ENCODE measurements around the gene SRGAP1.
A peak's percentile ranks its signal among the peaks of the same experiment; 100 is the strongest.

SRGAP1 gene

DNA sequence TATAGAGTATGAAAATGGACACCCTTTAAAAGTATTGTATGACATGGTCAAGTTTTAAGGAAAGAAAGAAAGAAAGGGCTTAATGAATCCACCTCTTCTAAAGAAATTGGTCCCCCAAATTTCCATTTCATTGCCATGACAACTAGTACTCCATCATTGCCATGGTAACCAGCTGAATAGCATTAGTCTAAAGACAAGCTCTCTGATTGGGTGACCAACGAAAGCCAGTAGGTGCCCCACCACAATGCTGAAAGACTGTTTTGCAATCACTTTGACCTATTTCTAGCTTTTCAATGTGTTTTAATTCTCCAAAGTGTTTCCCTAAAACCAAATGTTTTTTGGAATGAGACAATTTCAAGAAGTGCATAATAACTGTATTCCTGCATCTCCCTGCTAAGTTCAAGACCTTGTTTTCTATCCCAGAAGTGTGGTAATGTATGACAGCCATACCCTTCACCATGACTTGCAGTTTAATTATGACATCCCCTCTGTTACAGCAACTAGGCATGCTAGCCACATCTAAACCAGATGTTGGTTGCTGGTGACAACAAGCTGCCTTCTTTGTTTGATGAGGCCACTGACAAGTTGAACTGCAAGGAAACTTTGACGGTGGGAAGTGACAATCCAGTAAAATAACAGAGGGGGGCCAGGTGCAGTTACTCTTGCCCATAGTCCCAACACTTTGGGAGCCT, 330.9 kb downstream of the SRGAP1 start:
- TF ChIP-seq POLR2AphosphoS5 (IDR thresholded peaks at IDR 0.05; ENCODE audit: low read depth, low read length) (no peak), TAF1 (IDR thresholded peaks at IDR 0.05; ENCODE audit: borderline replicate concordance, insufficient read depth, low read length) (no peak), FOXP2 (optimal IDR thresholded peaks at IDR 0.05; ENCODE audit: borderline replicate concordance, extremely low read depth, extremely low read length, insufficient read depth) (no peak), SIN3A (IDR thresholded peaks at IDR 0.05; ENCODE audit: borderline replicate concordance, insufficient read depth, low read length) (no peak)
- TF ChIP-seq, protein P1, sequence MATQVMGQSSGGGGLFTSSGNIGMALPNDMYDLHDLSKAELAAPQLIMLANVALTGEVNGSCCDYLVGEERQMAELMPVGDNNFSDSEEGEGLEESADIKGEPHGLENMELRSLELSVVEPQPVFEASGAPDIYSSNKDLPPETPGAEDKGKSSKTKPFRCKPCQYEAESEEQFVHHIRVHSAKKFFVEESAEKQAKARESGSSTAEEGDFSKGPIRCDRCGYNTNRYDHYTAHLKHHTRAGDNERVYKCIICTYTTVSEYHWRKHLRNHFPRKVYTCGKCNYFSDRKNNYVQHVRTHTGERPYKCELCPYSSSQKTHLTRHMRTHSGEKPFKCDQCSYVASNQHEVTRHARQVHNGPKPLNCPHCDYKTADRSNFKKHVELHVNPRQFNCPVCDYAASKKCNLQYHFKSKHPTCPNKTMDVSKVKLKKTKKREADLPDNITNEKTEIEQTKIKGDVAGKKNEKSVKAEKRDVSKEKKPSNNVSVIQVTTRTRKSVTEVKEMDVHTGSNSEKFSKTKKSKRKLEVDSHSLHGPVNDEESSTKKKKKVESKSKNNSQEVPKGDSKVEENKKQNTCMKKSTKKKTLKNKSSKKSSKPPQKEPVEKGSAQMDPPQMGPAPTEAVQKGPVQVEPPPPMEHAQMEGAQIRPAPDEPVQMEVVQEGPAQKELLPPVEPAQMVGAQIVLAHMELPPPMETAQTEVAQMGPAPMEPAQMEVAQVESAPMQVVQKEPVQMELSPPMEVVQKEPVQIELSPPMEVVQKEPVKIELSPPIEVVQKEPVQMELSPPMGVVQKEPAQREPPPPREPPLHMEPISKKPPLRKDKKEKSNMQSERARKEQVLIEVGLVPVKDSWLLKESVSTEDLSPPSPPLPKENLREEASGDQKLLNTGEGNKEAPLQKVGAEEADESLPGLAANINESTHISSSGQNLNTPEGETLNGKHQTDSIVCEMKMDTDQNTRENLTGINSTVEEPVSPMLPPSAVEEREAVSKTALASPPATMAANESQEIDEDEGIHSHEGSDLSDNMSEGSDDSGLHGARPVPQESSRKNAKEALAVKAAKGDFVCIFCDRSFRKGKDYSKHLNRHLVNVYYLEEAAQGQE (IDR thresholded peaks at IDR 0.05; ENCODE audit: insufficient read depth in 1 of 2, low read depth in 2 of 2, low read length in 2 of 2): no peak

DNA sequence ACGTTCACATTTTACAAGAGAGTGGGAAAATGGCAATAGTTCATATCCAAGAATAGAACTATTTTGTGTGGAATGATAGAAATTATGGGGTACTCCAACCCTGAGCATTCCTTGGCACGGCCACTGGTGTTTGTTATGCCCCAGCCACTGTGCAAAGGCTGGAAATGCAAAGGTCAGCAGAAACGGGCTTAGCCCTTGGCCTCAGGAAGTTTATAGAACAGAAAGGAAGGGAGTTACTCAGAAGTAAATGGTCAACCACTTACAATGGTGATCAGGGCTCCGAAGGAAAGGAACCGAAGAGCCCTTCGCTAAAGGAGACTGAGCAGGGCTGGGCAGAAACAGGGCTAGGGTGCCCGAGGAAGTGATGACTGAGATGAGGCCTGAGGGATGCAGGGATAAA, 332.5 kb downstream of the SRGAP1 start:
- TF ChIP-seq FOXP2 (optimal IDR thresholded peaks at IDR 0.05; ENCODE audit: borderline replicate concordance, extremely low read depth, extremely low read length, insufficient read depth) (no peak), TAF1 (IDR thresholded peaks at IDR 0.05; ENCODE audit: borderline replicate concordance, insufficient read depth, low read length) (no peak), POLR2AphosphoS5 (IDR thresholded peaks at IDR 0.05; ENCODE audit: low read depth, low read length) (no peak), SIN3A (IDR thresholded peaks at IDR 0.05; ENCODE audit: borderline replicate concordance, insufficient read depth, low read length) (no peak)
- TF ChIP-seq, protein P1 (IDR thresholded peaks at IDR 0.05; ENCODE audit: insufficient read depth in 1 of 2, low read depth in 2 of 2, low read length in 2 of 2): no peak

DNA sequence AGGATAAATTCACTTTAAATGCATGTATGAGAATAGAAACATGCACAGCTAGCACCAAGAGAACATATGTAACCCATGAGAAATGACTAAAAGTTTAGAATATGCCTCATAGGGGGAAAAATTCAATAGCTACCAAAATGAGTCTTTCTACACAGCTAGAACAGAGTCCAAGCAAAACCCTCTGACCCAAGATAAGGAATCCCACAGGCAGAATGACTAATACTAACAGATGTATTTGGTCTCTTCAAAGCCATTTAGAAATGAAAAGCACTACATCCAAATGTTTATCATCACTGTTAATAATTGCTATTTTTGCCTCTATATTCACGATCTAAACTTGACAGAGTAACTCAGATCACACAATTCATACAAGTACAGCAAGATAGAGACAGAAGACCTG, 333.6 kb downstream of the SRGAP1 start:
- TF ChIP-seq, protein P1 (IDR thresholded peaks at IDR 0.05; ENCODE audit: insufficient read depth in 1 of 2, low read depth in 2 of 2, low read length in 2 of 2): no peak
- no peak for TF ChIP-seq POLR2AphosphoS5 (IDR thresholded peaks at IDR 0.05; ENCODE audit: low read depth, low read length)
- no peak for TF ChIP-seq FOXP2 (optimal IDR thresholded peaks at IDR 0.05; ENCODE audit: borderline replicate concordance, extremely low read depth, extremely low read length, insufficient read depth)
- no peak for TF ChIP-seq SIN3A (IDR thresholded peaks at IDR 0.05; ENCODE audit: borderline replicate concordance, insufficient read depth, low read length)
- TF ChIP-seq TAF1 (IDR thresholded peaks at IDR 0.05; ENCODE audit: borderline replicate concordance, insufficient read depth, low read length): no peak

DNA sequence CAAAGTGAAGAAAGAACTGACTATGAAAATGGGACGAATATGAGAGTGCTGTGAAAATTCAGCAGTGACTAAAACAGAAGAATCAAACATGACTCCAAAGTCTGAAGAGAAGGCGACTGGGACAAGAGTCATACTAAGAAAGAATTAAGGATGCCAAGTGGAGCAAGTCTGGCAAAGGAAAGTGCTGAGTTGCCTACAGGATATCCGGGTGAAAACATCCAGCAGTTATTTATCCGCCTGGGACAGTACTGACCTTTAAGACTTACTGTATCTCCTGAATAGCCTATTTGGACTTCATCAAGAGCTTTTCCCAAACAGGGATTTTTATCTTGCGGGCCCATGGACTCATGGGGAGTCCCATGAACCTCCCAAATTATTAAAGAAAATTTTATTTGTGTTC, 336.5 kb downstream of the SRGAP1 start:
- TF ChIP-seq FOXP2 (optimal IDR thresholded peaks at IDR 0.05; ENCODE audit: borderline replicate concordance, extremely low read depth, extremely low read length, insufficient read depth): no peak
- TF ChIP-seq, protein P1 (IDR thresholded peaks at IDR 0.05; ENCODE audit: insufficient read depth in 1 of 2, low read depth in 2 of 2, low read length in 2 of 2): 0 out of 4 replicates have a peak, but pooled peaks of 1 of the 2 experiments have one; percentile 28

Data from PFSK-1 (cell line).